ENCODE data around the gene RUNDC3A.

RUNDC3A gene

DNA sequence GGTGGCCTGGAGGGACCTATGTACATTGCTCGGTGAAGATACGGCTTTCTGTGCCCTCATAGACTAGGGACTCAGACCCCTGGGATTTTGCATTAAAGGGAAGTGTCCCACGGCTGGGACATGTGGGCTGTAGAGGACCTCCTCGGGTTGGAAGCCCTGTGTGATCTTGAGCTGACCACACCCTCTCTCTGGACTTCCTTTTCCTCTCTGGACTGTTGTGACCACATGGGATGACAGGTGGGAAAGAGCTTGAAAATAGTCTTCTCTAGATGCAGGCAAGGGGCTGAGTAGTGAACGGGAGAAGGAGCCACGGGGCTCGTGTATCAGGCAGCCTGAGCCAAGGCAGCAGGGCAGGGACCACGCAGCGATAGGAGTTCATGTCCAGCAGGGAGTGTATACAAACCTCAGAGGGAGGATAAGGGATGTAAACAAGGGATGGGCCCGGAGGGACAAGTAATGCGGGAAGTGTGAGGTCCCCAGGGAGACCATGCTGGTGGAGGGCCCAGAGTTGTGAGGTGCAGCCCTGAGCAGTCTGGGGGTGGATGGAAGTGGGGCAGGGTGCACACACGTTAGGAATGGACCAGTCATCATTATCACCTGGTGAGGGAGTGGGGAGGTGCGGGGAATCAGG lies 36.0 kb upstream of the RUNDC3A start:
- TF ChIP-seq POLR2A (IDR thresholded peaks at IDR 0.05; ENCODE audit: extremely low read depth, insufficient read length), result no peak
- no peak for TF ChIP-seq MAX (IDR thresholded peaks at IDR 0.05; ENCODE audit: low read depth, low read length)
- TF ChIP-seq CTCF (IDR thresholded peaks at IDR 0.05; ENCODE audit: low read depth, low read length), result no peak
- no peak for TF ChIP-seq MYC (IDR thresholded peaks at IDR 0.05; ENCODE audit: low read depth, low read length)
- H3K4me3 ChIP-seq (ENCODE audit: low read depth, low read length), result no peak overlapping the region

GRCh38 chr17:44272954-44273353 lies 35.4 kb upstream of the RUNDC3A start:
- TF ChIP-seq POLR2A (IDR thresholded peaks at IDR 0.05; ENCODE audit: extremely low read depth, insufficient read length), result no peak
- TF ChIP-seq MYC (IDR thresholded peaks at IDR 0.05; ENCODE audit: low read depth, low read length), result no peak
- no peak for TF ChIP-seq MAX (IDR thresholded peaks at IDR 0.05; ENCODE audit: low read depth, low read length)
- no peak for TF ChIP-seq CTCF (IDR thresholded peaks at IDR 0.05; ENCODE audit: low read depth, low read length)
- DNase-seq (ENCODE audit: low read depth), result no peak
- H3K4me3 ChIP-seq (ENCODE audit: low read depth, low read length), result no peak overlapping the region

More for the DNA sequence above, 36.0 kb upstream of the RUNDC3A start:
- no peak for DNase-seq (ENCODE audit: low read depth)

DNA sequence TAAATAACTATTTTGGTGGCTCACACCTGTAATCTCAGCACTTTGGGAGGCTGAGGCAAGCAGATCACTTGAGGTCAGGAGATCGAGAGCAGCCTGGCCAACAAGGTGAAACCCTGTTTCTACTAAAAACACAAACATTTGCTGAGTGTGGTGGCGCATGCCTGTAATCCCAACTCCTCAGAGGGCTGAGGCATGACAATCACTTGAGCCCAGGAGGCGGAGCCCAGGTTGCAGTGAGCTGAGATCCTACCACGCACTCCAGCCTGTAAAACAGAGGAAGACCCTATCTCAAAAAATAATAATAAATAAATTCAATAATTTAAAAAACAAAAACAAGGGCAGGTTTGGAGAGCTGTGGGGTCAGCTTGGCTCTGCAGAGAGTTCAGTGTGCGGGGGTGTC lies 34.8 kb upstream of the RUNDC3A start:
- TF ChIP-seq MAX (IDR thresholded peaks at IDR 0.05; ENCODE audit: low read depth, low read length) (no peak), POLR2A (IDR thresholded peaks at IDR 0.05; ENCODE audit: extremely low read depth, insufficient read length) (no peak), MYC (IDR thresholded peaks at IDR 0.05; ENCODE audit: low read depth, low read length) (no peak), CTCF (IDR thresholded peaks at IDR 0.05; ENCODE audit: low read depth, low read length) (no peak)
- H3K4me3 ChIP-seq (ENCODE audit: low read depth, low read length), result no peak overlapping the region
- no peak for DNase-seq (ENCODE audit: low read depth)

DNA sequence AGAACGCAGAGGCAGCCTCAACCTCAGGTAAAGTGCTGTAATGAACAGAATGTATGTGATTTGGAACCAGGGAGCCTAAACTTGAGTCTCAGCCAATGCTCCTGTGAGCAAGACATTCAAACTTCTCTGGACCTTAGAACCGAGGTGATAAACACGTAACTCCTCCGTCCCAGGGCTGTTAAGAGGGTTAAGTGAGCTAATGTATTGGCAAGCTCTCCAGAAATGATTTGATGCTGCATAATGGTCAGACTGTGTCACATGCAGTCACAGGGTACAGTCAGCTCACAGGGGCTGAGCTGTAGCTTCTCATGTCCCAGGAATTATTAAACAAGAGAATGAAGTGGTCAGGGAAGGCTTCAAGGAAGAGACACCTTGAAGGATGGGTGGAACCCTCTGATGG lies 30.4 kb upstream of the RUNDC3A start:
- H3K4me3 ChIP-seq (ENCODE audit: low read depth, low read length), result no peak overlapping the region
- TF ChIP-seq MAX (IDR thresholded peaks at IDR 0.05; ENCODE audit: low read depth, low read length) (no peak), MYC (IDR thresholded peaks at IDR 0.05; ENCODE audit: low read depth, low read length) (no peak), CTCF (IDR thresholded peaks at IDR 0.05; ENCODE audit: low read depth, low read length) (no peak), POLR2A (IDR thresholded peaks at IDR 0.05; ENCODE audit: extremely low read depth, insufficient read length) (no peak)
- no peak for DNase-seq (ENCODE audit: low read depth)

GRCh38 chr17:44279346-44279665 lies 29.1 kb upstream of the RUNDC3A start:
- H3K4me3 ChIP-seq (ENCODE audit: low read depth, low read length), result no peak overlapping the region
- no peak for DNase-seq (ENCODE audit: low read depth)
- no peak for TF ChIP-seq CTCF (IDR thresholded peaks at IDR 0.05; ENCODE audit: low read depth, low read length)
- TF ChIP-seq POLR2A (IDR thresholded peaks at IDR 0.05; ENCODE audit: extremely low read depth, insufficient read length), result no peak
- no peak for TF ChIP-seq MAX (IDR thresholded peaks at IDR 0.05; ENCODE audit: low read depth, low read length)
- no peak for TF ChIP-seq MYC (IDR thresholded peaks at IDR 0.05; ENCODE audit: low read depth, low read length)
